Central memory CD8-positive, alpha-beta T cell (primary cell): ENCODE measurements around the gene COL6A3.

ENCODE experiments used
- ATAC-seq: fragments of 150-1000 bp; cut with Tn5 transposase; replicated peaks from 2 replicates; pipeline ENCODE4 v1.10.0; 2022; ENCODE audit warnings: mild to moderate bottlenecking, moderate FRiP score, moderate number of reproducible peaks; ENCODE audit not compliant: poor library complexity, severe bottlenecking; ENCODE audit errors: extremely low read depth
- DNase-seq, 2 donors: peaks; one replicate each; pipeline ENCODE4 v3.0.0; 2021; ENCODE audit warnings: low spot score in 2 of 2
- H3K27ac Mint-ChIP-seq: one replicate; pipeline ENCODE4 v1.8.0; 2022; ENCODE audit warnings: low read depth, mild to moderate bottlenecking, moderate library complexity, mixed read lengths
- H3K27me3 Mint-ChIP-seq: one replicate; pipeline ENCODE4 v1.8.0; 2022; ENCODE audit warnings: mixed read lengths
- H3K36me3 Mint-ChIP-seq: one replicate; pipeline ENCODE4 v1.8.0; 2022; ENCODE audit warnings: mild to moderate bottlenecking, moderate library complexity, mixed read lengths; ENCODE audit not compliant: insufficient read depth
- H3K4me1 Mint-ChIP-seq: one replicate; pipeline ENCODE4 v1.8.0; 2022; ENCODE audit warnings: mixed read lengths
- H3K4me3 Mint-ChIP-seq: one replicate; pipeline ENCODE4 v1.8.0; 2022; ENCODE audit warnings: mild to moderate bottlenecking, moderate library complexity, mixed read lengths
- H3K9me3 Mint-ChIP-seq: one replicate; pipeline ENCODE4 v1.8.0; 2022; ENCODE audit warnings: mixed read lengths

COL6A3 gene

DNA sequence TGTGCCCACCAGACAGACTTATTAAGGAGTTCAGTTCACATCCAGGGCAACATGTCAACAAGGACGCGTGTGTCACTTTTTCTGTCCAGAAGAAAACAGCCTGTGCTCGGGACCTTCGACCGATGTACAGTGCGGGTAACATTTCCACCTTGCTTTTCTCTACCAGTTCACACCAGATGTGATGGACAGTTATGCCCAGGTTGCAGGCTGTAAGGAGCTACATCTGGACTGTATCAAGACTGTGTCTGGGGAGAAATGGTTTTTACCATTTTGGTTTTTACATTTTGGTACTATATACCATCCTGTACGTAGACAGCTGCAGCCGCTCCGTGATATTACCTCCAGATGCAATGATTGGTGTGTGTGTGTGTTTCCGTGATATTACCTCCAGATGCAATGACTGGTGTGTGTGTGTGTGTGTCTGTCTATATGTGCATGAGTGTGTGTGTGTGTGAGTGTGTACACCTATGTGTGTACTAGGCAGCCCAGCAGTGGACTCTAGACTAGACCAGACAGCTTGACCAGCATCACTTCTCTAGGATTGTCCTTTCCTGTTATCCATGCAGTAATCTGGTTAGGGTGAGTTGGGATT, 118.0 kb downstream of the COL6A3 start:
- DNase-seq (no peak), ATAC-seq (no peak)
- H3K36me3 Mint-ChIP-seq = no peaks in the 10 kb centered on the region
- H3K9me3 Mint-ChIP-seq = no peaks in the 10 kb centered on the region
- H3K27me3 Mint-ChIP-seq = peaks cover 71% of the 10 kb centered on the region
- peaks cover 6% of the 10 kb centered on the region for H3K4me1 Mint-ChIP-seq
- no peak overlapping the region for H3K4me3 Mint-ChIP-seq
- H3K27ac Mint-ChIP-seq = no peak overlapping the region

- H3K9me3 Mint-ChIP-seq = no peaks in the 10 kb centered on the region
- peaks cover 66% of the 10 kb centered on the region for H3K27me3 Mint-ChIP-seq
- peaks cover 6% of the 10 kb centered on the region for H3K4me1 Mint-ChIP-seq
- H3K27ac Mint-ChIP-seq = no peak overlapping the region
- no peak for DNase-seq
- H3K4me3 Mint-ChIP-seq = no peak overlapping the region
- ATAC-seq = no peak
- no peaks in the 10 kb centered on the region for H3K36me3 Mint-ChIP-seq
Measured at GRCh38 chr2:237294460-237294859, 119.5 kb downstream of the COL6A3 start.

GRCh38 chr2:237293978-237294377, 120.0 kb downstream of the COL6A3 start:
- Mint-ChIP-seq H3K27ac (no peak overlapping the region), H3K4me3 (no peak overlapping the region), H3K27me3 (peaks cover 70% of the 10 kb centered on the region), H3K9me3 (no peaks in the 10 kb centered on the region), H3K36me3 (no peaks in the 10 kb centered on the region), H3K4me1 (peaks cover 6% of the 10 kb centered on the region)
- DNase-seq (no peak), ATAC-seq (no peak)

GRCh38 chr2:237291138-237291792, 122.7 kb downstream of the COL6A3 start:
- no peak for ATAC-seq
- no peak for DNase-seq
- H3K4me3 Mint-ChIP-seq = no peak overlapping the region
- H3K9me3 Mint-ChIP-seq = no peaks in the 10 kb centered on the region
- H3K27me3 Mint-ChIP-seq = peaks cover 75% of the 10 kb centered on the region
- peaks cover 6% of the 10 kb centered on the region for H3K4me1 Mint-ChIP-seq
- peak overlapping the region; percentile 42 for H3K27ac Mint-ChIP-seq
- H3K36me3 Mint-ChIP-seq = no peaks in the 10 kb centered on the region

GRCh38 chr2:237290261-237290660, 123.7 kb downstream of the COL6A3 start:
- Mint-ChIP-seq H3K27ac (no peak overlapping the region), H3K9me3 (no peaks in the 10 kb centered on the region), H3K4me1 (peaks cover 6% of the 10 kb centered on the region), H3K36me3 (no peaks in the 10 kb centered on the region), H3K4me3 (no peak overlapping the region), H3K27me3 (peaks cover 67% of the 10 kb centered on the region)
- ATAC-seq (no peak), DNase-seq (no peak)

DNA sequence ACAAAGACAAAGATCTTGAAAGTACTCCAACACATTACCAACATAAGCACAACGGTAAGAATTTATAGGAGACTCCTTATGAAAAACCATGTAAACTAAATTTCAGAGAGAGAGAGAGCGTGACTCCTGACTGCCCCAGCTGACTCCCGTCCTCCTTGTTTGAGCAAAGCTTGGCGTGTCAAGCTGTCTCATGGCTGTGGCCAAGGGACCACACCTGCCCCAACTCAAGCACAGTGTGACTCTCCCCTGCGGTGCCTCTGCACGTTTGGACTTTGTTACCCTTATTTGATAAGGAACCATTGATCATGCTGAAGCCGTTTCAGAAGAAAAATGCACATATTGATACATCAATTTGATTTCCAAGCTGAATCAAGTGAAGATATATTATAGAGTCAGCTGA, 124.8 kb downstream of the COL6A3 start:
- Mint-ChIP-seq H3K9me3 (no peaks in the 10 kb centered on the region), H3K4me3 (no peak overlapping the region), H3K4me1 (peaks cover 6% of the 10 kb centered on the region), H3K36me3 (no peaks in the 10 kb centered on the region), H3K27ac (no peak overlapping the region), H3K27me3 (peaks cover 56% of the 10 kb centered on the region)
- DNase-seq = no peak
- ATAC-seq = no peak

DNA sequence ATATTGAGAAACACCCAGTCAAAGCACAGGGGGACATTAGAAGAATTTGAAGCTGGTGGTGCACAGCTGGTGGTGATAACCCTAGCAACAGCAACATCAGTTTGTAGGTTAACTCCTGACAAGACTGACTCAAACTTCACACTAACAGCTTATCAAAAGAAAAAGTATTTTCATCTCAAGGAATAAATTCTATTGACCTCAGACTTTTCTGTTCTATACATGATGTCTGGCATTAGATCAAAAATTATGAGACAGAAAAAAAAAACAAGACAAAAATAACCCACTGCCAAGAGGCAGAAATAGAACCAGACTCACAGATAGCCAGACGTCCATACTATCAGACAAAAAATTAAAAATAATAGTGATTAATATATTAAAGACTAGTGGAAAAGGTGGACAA, 126.1 kb downstream of the COL6A3 start:
- H3K4me3 Mint-ChIP-seq = no peak overlapping the region
- DNase-seq (no peak), ATAC-seq (no peak)
- no peaks in the 10 kb centered on the region for H3K9me3 Mint-ChIP-seq
- H3K36me3 Mint-ChIP-seq = no peaks in the 10 kb centered on the region
- H3K27me3 Mint-ChIP-seq = peaks cover 49% of the 10 kb centered on the region
- no peak overlapping the region for H3K27ac Mint-ChIP-seq
- peaks cover 6% of the 10 kb centered on the region for H3K4me1 Mint-ChIP-seq

GRCh38 chr2:237283131-237283928, 130.6 kb downstream of the COL6A3 start:
- DNase-seq (no peak), ATAC-seq (no peak)
- H3K9me3 Mint-ChIP-seq = no peaks in the 10 kb centered on the region

GRCh38 chr2:237282568-237283128, 131.3 kb downstream of the COL6A3 start:
- H3K4me1 Mint-ChIP-seq = no peaks in the 10 kb centered on the region
- no peak for ATAC-seq
- DNase-seq = no peak
- no peaks in the 10 kb centered on the region for H3K9me3 Mint-ChIP-seq
- H3K27ac Mint-ChIP-seq = no peak overlapping the region
- no peaks in the 10 kb centered on the region for H3K36me3 Mint-ChIP-seq
- no peak overlapping the region for H3K4me3 Mint-ChIP-seq
- peaks cover 49% of the 10 kb centered on the region for H3K27me3 Mint-ChIP-seq

More at GRCh38 chr2:237283131-237283928, 130.6 kb downstream of the COL6A3 start:
- peaks cover 53% of the 10 kb centered on the region for H3K27me3 Mint-ChIP-seq
- H3K27ac Mint-ChIP-seq = no peak overlapping the region
- H3K4me1 Mint-ChIP-seq = no peaks in the 10 kb centered on the region
- no peak overlapping the region for H3K4me3 Mint-ChIP-seq
- no peaks in the 10 kb centered on the region for H3K36me3 Mint-ChIP-seq

DNA sequence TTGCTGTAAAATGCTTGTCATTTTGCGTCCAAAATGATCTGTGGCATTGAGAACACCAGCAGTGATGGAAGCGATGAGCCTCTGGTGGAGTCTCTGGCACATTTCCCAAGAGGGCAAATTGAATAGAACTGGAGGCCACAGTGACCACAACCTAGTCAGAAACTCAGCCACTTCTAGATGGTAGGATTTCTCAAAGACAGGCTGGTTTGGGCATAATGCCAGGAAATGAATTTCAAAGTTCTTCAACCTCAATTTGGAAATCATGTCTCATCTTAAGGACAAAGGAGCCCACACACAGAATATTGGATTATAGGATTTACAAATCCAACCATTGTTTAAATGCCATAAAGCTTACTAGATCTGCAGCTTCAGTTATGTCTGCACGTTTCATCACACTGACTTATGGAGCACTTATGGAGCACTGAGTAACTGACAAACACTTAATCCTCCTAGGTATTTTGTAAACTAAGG, 132.1 kb downstream of the COL6A3 start:
- H3K4me3 Mint-ChIP-seq = no peak overlapping the region
- ATAC-seq = no peak
- no peaks in the 10 kb centered on the region for H3K4me1 Mint-ChIP-seq
- H3K36me3 Mint-ChIP-seq = no peaks in the 10 kb centered on the region
- H3K27me3 Mint-ChIP-seq = peaks cover 41% of the 10 kb centered on the region
- H3K27ac Mint-ChIP-seq = no peak overlapping the region
- DNase-seq = no peak
- H3K9me3 Mint-ChIP-seq = no peaks in the 10 kb centered on the region

DNA sequence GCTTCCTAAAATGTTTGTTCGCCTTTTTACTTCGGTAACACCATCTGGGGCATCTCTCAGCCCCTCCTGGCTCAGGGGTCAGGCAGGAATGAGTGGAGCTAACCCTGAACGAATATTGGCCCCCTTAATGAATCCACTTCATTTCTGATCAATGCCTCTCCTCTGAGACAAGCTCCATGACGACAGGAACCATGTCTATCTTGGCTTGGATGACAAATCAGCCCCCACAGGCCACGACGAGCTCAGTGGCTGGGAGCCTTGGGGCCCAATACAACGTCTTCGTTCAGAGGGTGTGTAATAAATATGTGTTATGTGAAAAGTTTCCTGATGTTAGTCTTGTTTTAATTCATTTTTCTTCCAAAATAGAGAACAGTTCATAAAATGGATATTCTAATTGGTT, 133.0 kb downstream of the COL6A3 start:
- Mint-ChIP-seq H3K36me3 (peaks cover 2% of the 10 kb centered on the region), H3K9me3 (no peaks in the 10 kb centered on the region), H3K27me3 (peaks cover 37% of the 10 kb centered on the region), H3K4me1 (no peaks in the 10 kb centered on the region), H3K27ac (no peak overlapping the region), H3K4me3 (no peak overlapping the region)
- no peak for DNase-seq
- no peak for ATAC-seq

DNA sequence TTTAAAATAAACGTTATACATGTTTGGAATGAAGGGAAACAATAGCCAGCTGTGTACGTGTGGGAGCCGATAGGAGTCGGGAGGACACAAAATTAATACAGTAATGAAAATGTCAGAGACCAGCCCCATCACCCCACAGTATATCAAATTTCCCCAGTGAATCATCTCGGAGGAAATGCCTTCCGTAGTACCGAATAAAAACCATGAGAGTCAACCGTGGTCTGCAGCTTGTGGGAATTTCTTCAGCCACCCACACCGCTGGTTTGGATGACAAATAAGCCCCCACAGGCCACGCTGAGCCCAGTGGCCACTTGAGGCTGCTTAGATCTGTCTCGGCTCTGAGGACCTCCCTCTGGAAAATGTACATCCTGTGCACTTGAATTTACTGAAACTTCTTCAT, 133.7 kb downstream of the COL6A3 start:
- H3K27ac Mint-ChIP-seq = no peak overlapping the region
- no peak overlapping the region for H3K4me3 Mint-ChIP-seq
- no peaks in the 10 kb centered on the region for H3K9me3 Mint-ChIP-seq
- peaks cover 2% of the 10 kb centered on the region for H3K36me3 Mint-ChIP-seq
- ATAC-seq = no peak
- H3K4me1 Mint-ChIP-seq = no peaks in the 10 kb centered on the region
- no peak for DNase-seq
- peaks cover 37% of the 10 kb centered on the region for H3K27me3 Mint-ChIP-seq
